Caco-2 (cell line): ENCODE results near the gene FBXW8. TPM values are rescaled to one million over a fixed set of nuclear protein-coding genes. Genes with fewer than 3 reads are reported as not detected.

Source experiments
- BruUV-seq: library from RNA; stranded (reverse); fragments of 400-500 nt; replicated peaks from 2 replicates; lab custom pipeline; 2021; lab: Mats Ljungman, UMichigan
- CTCF ChIA-PET: fragments of 300-600 bp; sonication (Branson Sonifier 250); formaldehyde crosslinking; loops from one replicate; lab custom pipeline; 2022; ENCODE audit warnings: antibody characterized with exemption; lab: Charles Lee
- POLR2A ChIA-PET: fragments of 300-600 bp; sonication (Branson Sonifier 250); formaldehyde crosslinking; loops from one replicate; lab custom pipeline; 2022; ENCODE audit warnings: antibody characterized with exemption; lab: Charles Lee
- DNase-seq, 2 experiments: peaks; one replicate each; pipeline versions ENCODE4 v3.0.0 to v3.0.0-alpha.2; 2020 to 2022
- H3K27me3 ChIP-seq: replicated peaks from 2 replicates; pipeline ENCODE4 v1.6.0; 2011; ENCODE audit warnings: low read length; ENCODE audit not compliant: control insufficient read depth, insufficient read depth
- H3K36me3 ChIP-seq: 2 replicates; pipeline ENCODE4 v1.5.1; 2011; ENCODE audit warnings: low read length; ENCODE audit not compliant: control insufficient read depth, insufficient read depth
- H3K4me1 ChIP-seq: fragments of 250-450 bp; sonication (Bioruptor Pico); 2 replicates; pipeline ENCODE4 v1.5.1; 2020; ENCODE audit warnings: mild to moderate bottlenecking
- H3K4me3 ChIP-seq: 2 replicates; pipeline ENCODE4 v1.5.1; 2011; ENCODE audit warnings: low read depth, mild to moderate bottlenecking, control low read depth, low read length
- H3K9me3 ChIP-seq: fragments of 250-450 bp; sonication (Bioruptor Pico); 2 replicates; pipeline ENCODE4 v1.5.1; 2020; ENCODE audit warnings: mild to moderate bottlenecking, moderate library complexity
- H3K27ac Mint-ChIP-seq: one replicate; pipeline ENCODE4 v1.8.0; 2022; ENCODE audit warnings: mixed read lengths; ENCODE audit not compliant: unreplicated experiment
- H3K27me3 Mint-ChIP-seq: one replicate; pipeline ENCODE4 v1.8.0; 2022; ENCODE audit warnings: mixed read lengths; ENCODE audit not compliant: insufficient read depth, unreplicated experiment
- H3K36me3 Mint-ChIP-seq: one replicate; pipeline ENCODE4 v1.8.0; 2022; ENCODE audit warnings: mild to moderate bottlenecking, mixed read lengths; ENCODE audit not compliant: insufficient read depth, unreplicated experiment
- H3K4me1 Mint-ChIP-seq: one replicate; pipeline ENCODE4 v1.8.0; 2022; ENCODE audit warnings: low read depth, mixed read lengths; ENCODE audit not compliant: unreplicated experiment
- H3K4me3 Mint-ChIP-seq: one replicate; pipeline ENCODE4 v1.8.0; 2022; ENCODE audit warnings: mild to moderate bottlenecking, moderate library complexity, mixed read lengths; ENCODE audit not compliant: unreplicated experiment
- H3K9me3 Mint-ChIP-seq: one replicate; pipeline ENCODE4 v1.8.0; 2022; ENCODE audit warnings: mixed read lengths; ENCODE audit not compliant: unreplicated experiment
- CTCF ChIP-seq, 2 experiments: fragments of 200-600 bp in 1 of 2; IDR thresholded peaks; 1 replicate in 1 of 2; 2 replicates in 1 of 2; pipeline versions ENCODE4 v1.5.1 to v1.8.0; 2011 to 2022; ENCODE audit warnings: antibody characterized with exemption in 1 of 2, control low read depth in 1 of 2, inconsistent platforms in 1 of 2, low read depth in 1 of 2, low read length in 1 of 2, mild to moderate bottlenecking in 1 of 2, moderate library complexity in 1 of 2; ENCODE audit not compliant: insufficient read depth in 1 of 2, severe bottlenecking in 1 of 2, unreplicated experiment in 1 of 2
- intact Hi-C: fragments of 100-400 bp; cut with micrococcal nuclease; formaldehyde crosslinking; loops from one replicate; pipeline ENCODE4 v1.10.0; 2022; ENCODE audit not compliant: unreplicated experiment
- total RNA-seq: library from RNA; stranded (reverse); gene quantifications from 2 replicates; pipeline ENCODE4 v1.2.3, GENCODE V29; 2022

The FBXW8 gene
- total RNA-seq, 1 experiment from 2014 or later: 12.2 TPM

GRCh38 chr12:116975779-116976393, 65.1 kb downstream of the FBXW8 start:
- no peaks in the 10 kb centered on the region for H3K27me3 Mint-ChIP-seq
- DNase-seq: no peak
- POLR2A ChIA-PET: no interaction called here

GRCh38 chr12:116977465-116978380, 67.0 kb downstream of the FBXW8 start:
- intact Hi-C loops: no loop called here
- Mint-ChIP-seq H3K4me3 (no peak overlapping the region), H3K27ac (no peak overlapping the region), H3K36me3 (no peaks in the 10 kb centered on the region), H3K9me3 (no peaks in the 10 kb centered on the region), H3K4me1 (no peaks in the 10 kb centered on the region), H3K27me3 (no peaks in the 10 kb centered on the region)
- Histone ChIP-seq H3K4me3 (no peak overlapping the region), H3K27me3 (no peaks in the 10 kb centered on the region), H3K9me3 (no peaks in the 10 kb centered on the region), H3K4me1 (peaks cover 4% of the 10 kb centered on the region; the same call in 1 of the 2 replicates), H3K36me3 (no peaks in the 10 kb centered on the region; the same call in 1 of the 2 replicates)
- DNase-seq: no peak
- BruUV-seq: no TSS peak
- CTCF ChIA-PET: no interaction called here
- no peak for TF ChIP-seq CTCF (IDR thresholded peaks at IDR 0.05; ENCODE audit: insufficient read depth in 1 of 2, low read depth in 1 of 2, low read length in 1 of 2, severe bottlenecking in 1 of 2, unreplicated experiment in 1 of 2)
- POLR2A ChIA-PET: no interaction called here

More at GRCh38 chr12:116975779-116976393, 65.1 kb downstream of the FBXW8 start:
- no peaks in the 10 kb centered on the region for H3K9me3 Mint-ChIP-seq
- Histone ChIP-seq H3K27me3 (no peaks in the 10 kb centered on the region), H3K4me3 (no peak overlapping the region), H3K36me3 (no peaks in the 10 kb centered on the region; the same call in 1 of the 2 replicates), H3K9me3 (no peaks in the 10 kb centered on the region), H3K4me1 (peaks cover 4% of the 10 kb centered on the region; the same call in 1 of the 2 replicates)
- CTCF ChIA-PET: no interaction called here
- intact Hi-C loops: no loop called here
- no peaks in the 10 kb centered on the region for H3K36me3 Mint-ChIP-seq
- H3K4me1 Mint-ChIP-seq: no peaks in the 10 kb centered on the region
- no peak overlapping the region for H3K4me3 Mint-ChIP-seq
- no TSS peak for BruUV-seq
- no peak for TF ChIP-seq CTCF (IDR thresholded peaks at IDR 0.05; ENCODE audit: insufficient read depth in 1 of 2, low read depth in 1 of 2, low read length in 1 of 2, severe bottlenecking in 1 of 2, unreplicated experiment in 1 of 2)
- no peak overlapping the region for H3K27ac Mint-ChIP-seq

GRCh38 chr12:116978791-116979508, 68.2 kb downstream of the FBXW8 start:
- H3K4me1 Mint-ChIP-seq: no peaks in the 10 kb centered on the region
- H3K9me3 Mint-ChIP-seq: no peaks in the 10 kb centered on the region

More at GRCh38 chr12:116978791-116979508, 68.2 kb downstream of the FBXW8 start:
- Mint-ChIP-seq H3K27me3 (no peaks in the 10 kb centered on the region), H3K36me3 (no peaks in the 10 kb centered on the region), H3K4me3 (no peak overlapping the region), H3K27ac (no peak overlapping the region)
- Histone ChIP-seq H3K27me3 (no peaks in the 10 kb centered on the region), H3K4me3 (no peak overlapping the region), H3K36me3 (no peaks in the 10 kb centered on the region; the same call in 1 of the 2 replicates), H3K9me3 (no peaks in the 10 kb centered on the region), H3K4me1 (peaks cover 4% of the 10 kb centered on the region; the same call in 1 of the 2 replicates)
- BruUV-seq: no TSS peak
- CTCF ChIA-PET: no interaction called here
- POLR2A ChIA-PET: interaction anchor here (0.7 kb wide), 1 partner anchor 263 kb away, joined by 5 read pairs; no protein-coding TSS in a partner anchor
- no peak for DNase-seq
- no peak for TF ChIP-seq CTCF (IDR thresholded peaks at IDR 0.05; ENCODE audit: insufficient read depth in 1 of 2, low read depth in 1 of 2, low read length in 1 of 2, severe bottlenecking in 1 of 2, unreplicated experiment in 1 of 2)
- intact Hi-C loops: no loop called here
